GM19023 (cell line): ENCODE measurements around the gene MCTP1.
"Not testable (repeated sequence)": the region's sequence is repeated elsewhere in the genome, so short reads cannot be mapped to it uniquely, and the experiment has no call there.

Source experiments
- ATAC-seq: cut with Tn5 transposase; IDR thresholded peaks from one replicate; pipeline ENCODE4 v1.9.1; 2021; ENCODE audit warnings: mild to moderate bottlenecking, moderate library complexity; ENCODE audit not compliant: unreplicated experiment

The MCTP1 gene

DNA sequence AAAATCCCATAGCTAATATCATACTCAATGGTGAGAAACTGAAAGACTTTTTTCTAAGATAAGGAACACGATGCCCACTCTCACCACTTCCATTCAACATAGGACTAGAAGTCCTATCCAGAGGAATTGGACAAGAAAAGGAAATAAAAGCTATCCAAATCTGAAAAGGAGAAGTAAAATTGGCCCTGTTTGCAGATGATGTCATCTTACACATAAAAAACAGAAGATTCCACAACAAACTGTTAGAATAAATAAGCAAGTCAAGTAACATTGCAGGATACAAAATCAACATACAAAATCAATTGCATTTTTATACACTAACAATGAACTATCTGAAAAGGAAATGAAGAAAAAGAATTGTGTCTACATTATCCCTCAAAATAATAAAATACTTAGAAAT, 308.0 kb downstream of the MCTP1 start:
- no peak for ATAC-seq

DNA sequence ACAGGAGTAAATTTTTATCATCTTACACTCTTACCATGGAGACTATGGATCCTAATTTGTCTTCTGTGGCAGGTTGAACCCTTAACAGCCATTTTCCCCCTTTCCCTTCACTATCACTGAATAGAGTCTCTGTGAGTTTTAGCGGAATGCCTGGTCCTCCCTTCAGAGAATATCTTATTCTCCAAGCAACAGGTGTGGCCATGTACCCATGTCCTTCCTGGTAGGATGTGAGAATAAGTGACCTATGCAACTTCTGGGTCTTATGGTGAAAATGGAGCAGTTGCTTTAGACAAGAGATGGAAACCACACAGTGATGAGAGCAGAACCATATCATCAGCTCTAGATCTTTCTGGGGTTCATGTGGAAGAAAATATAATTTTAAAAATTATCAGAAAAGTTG, 312.6 kb downstream of the MCTP1 start:
- ATAC-seq, result no peak

DNA sequence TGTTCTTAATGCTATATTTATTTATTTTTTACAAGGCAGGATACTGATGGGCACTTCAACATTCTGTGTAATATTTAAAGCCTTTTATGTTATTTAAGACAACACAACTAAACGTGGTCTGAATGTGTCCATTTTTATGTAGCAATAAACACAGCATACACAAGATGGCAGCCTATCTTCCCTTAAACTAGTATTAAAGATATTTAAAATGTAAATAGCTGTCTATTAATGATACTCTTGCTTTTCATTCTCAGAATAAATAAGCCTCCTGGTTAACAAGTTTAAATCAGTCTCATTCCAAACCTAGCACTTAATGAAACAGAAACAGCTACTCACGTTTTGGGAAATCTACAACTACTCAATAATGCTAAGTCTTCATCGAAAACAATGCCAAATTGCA, 315.7 kb downstream of the MCTP1 start:
- no peak for ATAC-seq

DNA sequence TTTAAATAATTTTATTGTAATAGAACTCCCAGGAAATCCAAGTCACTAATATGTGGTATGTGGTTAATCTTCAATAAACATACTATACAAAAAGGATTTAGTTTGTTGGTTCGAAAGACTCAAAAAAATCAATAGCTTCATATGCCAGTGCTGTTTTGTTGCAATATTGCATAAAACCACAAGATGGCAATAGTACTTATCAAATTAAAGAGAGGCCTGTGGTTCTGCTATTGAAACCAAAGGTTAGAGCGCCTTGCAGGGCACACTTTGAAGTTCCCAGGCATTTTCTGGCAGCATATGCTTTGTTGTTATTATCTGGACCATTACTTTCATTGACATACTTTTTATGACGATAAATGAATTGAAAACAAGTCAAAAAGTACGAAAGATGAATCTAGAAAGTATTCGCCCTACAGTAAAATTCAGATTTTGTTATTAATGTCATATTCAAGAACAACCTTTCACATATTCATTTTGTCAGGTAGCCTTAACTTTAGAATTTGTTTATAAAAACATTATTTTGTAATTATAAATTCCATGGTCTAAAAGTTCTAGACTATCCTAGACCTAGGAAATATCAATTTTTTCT, 316.3 kb downstream of the MCTP1 start:
- ATAC-seq, result no peak

DNA sequence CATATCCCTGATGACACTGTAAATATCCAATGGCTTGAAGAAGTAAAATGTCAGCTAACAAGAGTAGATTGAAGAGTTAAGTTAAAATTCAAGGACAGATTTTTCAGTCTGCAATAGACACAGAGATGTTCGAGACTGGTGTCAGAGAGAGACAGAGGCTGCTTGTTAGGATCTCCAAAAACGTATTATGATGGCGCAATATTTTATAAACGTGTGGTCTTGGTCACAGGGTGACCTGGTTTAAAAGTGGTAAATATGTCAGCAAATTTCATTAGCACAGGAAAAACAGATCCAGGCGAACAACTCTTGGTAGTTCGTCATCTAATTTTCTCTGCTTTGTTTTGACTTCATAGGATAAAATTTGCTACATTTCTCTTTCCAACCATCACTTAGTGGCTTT, 317.4 kb downstream of the MCTP1 start:
- ATAC-seq, result no peak

DNA sequence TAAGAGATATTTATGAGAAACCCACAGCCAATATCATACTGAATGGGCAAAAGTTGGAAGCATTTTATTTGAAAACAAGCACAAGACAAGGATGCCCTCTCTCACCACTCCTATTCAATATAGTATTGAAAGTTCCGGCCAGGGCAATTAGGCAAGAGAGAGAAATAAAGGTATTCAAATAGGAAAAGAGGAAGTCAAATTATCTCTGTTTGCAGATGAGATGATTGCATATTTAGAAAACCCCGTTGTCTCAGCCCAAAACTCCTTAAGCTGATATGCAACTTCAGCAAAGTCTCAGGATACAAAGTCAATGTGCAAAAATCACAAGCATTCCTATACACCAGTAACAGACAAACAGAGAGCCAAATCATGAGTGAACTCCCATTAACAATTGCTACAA, 325.6 kb downstream of the MCTP1 start:
- not testable (repeated sequence) for ATAC-seq

DNA sequence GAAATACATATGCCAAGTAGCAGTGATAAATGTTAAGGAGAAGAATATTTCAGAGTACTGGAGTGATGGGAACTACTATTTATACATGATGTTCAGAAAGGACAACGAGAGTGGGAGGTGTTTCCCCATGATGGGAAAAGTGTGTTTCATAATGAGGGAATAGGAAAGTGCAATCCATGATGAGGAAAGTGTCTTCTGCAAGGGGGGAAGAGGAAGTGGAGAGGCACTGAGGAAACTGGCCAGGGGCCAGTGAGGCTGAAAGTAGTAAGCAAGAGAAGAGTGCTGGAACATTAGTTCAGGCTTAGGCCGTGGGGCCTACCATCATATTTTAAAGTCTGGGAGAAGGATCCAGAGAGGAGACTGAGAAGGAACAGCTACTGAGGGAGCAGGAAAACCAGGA, 339.2 kb downstream of the MCTP1 start:
- ATAC-seq, result no peak

DNA sequence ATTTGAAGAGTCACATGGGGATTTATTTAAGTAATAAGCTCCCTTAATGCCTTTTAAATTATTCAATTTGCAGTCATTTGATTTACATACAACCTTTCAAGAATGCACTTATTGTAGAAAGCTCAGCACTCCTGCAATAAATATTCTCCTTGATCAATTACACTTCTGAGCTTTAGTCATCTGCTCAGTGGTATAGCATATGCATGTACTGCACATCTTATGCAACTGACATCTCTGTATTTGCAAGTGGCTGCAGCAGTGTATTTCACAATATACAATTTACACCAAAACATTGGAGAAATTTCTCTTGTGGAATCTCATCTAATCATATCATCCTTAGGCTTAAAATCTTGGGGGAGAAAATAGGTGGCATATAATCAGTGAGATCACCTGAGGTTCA, 340.7 kb downstream of the MCTP1 start:
- ATAC-seq, result no peak

DNA sequence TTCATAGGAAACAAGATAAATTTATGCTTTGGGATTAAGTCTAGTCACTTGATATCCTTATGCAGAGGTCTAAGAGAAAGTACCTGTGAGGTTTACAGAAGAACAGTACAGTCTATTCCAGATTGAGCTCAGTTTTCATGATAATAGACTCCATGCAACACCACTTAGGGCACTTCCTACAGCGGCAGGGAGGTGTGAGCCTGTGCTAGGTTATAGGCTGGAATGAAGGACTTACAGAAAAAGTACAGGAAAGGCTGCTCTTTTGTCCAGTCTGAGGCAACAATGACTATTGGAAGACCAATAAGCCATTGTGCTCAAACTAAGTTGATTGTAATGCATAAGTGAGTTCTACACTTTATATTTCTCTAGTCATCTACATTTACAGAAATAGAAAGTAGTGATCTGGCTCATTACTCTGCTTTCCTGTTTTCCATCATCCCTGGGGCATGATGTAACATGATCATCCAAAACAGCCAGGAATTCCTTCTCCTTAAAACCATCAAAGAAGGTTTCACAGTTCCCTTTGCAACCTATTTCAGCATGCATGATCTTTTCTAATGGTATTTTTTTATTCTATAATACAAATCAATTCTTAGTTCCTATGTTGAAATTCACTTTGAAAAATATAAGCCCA, 343.7 kb downstream of the MCTP1 start:
- no peak for ATAC-seq

DNA sequence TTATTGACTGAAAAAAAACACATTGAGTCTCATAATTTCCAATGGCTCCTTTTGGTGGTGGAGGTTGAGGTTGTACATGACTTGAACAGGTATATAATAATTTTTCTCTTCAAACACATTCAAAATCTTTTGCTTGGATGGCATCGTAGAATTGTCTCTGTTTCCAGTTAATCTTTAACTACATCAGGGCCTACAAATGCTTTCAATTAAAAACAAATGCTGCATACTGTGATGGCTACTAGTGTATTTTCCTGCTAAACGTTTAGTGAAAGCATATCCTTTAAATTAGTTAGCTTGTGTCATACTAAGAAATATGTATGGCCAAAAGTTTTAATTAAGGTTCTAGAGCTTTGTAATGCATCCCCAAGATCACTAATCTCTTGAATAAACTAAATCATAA, 352.6 kb downstream of the MCTP1 start:
- no peak for ATAC-seq

DNA sequence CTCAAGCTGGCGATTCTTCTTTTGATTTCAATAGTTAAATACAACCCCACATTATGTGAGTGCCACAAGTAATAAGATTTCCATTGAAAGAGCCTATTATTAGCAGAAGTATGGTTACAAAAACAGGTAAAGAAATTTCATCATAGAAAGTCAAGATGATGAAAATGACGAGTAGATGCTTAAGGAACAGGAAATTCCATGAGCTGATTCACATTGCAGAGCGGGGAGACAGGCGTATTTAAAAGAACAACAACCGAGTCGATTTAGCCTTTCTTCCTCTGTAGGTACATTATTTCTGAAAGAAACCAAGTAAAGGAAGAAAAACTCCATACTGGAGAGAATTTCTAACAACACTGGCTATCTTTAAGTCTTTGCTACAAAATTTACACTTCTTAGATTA, 356.0 kb downstream of the MCTP1 start:
- no peak for ATAC-seq

DNA sequence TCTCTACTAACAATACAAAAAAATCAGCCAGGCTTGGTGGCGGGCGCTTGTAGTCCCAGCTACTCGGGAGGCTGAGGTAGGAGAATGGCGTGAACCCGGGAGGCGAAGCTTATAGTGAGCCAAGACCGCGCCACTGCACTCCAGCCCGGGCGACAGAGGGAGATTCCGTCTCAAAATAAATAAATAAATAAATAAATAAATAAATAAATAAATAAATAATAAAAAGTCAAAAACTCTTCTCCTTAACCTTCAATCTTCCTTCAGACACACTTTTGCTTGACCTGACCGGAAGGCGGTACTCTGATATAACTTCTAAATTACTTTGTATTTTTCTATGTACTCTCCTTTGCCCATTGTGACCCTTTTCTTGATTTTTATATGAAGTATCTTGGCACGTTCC, 364.3 kb downstream of the MCTP1 start:
- no peak for ATAC-seq

DNA sequence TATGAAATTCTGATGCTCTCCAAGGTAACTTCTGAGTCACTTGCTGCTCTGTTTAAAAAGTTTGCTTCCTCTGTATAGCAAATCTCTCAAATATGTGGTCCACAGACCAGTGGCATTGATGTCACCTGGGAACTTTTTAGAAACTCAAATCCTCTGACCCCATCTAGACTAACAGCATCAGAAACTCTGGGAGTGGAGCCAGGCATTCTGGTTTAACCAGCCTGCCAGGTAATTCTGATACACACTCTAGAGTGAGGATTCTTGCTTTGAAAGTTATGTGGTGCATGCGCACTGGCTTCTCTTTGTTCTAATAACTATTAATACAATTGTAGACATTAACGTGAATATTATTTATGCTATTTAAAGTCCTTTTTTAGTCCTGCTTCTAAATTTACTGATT, 368.3 kb downstream of the MCTP1 start:
- no peak for ATAC-seq

DNA sequence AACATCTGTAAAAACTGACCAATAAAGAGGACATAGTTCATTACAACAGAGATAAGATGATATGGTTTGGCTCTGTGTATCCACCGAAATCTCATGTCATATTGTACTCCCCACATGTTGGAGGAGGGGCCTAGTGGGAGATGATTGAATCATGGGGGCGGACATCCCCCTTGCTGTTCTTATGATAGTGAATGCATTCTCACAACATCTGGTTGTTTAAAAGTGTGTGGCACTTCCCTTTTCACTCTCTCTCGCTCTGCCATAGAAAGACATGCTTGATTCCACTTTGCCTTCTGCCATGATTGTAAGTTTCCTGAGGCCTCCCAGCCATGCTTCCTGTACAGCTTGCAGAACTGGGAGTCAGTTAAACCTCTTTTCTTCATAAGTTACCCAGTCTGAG, 373.6 kb downstream of the MCTP1 start:
- ATAC-seq, result no peak

DNA sequence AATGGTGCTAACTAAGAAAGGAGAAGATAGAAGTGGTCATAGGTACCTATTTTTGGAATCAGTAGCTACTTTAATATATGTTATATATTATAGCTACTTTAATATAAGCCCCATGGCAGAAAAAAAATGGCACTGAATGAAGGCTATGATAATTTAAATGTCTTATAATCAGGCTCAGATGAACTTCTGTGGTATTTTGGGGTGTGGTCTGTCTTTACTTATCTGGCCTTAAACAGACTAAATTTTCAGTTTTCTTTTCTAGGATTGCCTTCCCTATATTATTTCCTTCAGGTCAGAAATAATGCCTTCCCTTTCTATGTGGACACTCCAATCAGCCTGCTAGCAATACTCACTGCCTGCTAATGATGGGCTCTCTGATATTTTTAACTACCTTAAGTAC, 374.2 kb downstream of the MCTP1 start:
- ATAC-seq, result no peak

DNA sequence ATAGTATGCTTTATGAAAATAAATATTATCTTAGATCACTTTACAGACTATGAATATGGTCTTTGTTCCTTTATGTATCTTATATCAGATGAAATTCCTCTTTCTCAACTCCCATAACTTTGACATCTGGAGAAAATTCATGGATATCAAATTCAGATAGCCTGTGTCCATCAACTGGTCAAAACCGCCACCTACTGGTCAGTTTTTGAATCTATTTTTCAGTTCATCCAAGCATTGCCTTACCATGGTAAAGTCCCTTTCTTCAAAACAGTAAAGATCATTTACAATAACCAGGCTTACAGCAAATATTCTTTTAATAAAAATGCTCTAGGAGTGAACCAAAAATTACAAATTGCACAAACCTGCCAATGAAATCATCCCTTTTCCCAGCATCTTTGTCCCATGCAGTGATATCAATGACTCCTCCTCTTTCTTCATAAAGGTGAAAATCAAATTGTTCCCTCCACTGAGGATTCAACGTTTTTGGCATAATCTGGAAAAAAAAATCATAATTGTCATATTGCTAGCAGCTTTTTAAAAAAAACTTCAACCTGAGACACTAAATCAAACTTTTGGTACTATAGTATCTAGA, 375.9 kb downstream of the MCTP1 start:
- peak; percentile 78 for ATAC-seq

DNA sequence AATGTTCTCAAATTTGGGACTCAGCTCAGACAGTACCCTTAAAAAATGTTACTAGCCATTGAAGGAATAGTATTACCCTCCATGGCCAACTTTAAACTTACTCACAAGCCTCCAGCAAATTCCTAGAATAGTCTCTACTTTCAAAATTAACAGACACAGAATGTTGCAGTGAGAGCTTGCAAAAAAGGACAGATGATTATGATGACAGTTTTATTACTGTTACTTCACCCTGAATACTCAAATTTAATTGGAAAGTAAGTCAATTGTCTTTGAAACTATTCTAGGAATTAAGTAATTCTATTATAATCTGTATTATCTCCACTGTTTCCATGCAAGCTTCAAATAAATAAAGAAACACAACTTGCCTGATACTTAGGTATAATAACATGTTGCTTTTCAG, 378.1 kb downstream of the MCTP1 start:
- no peak for ATAC-seq

DNA sequence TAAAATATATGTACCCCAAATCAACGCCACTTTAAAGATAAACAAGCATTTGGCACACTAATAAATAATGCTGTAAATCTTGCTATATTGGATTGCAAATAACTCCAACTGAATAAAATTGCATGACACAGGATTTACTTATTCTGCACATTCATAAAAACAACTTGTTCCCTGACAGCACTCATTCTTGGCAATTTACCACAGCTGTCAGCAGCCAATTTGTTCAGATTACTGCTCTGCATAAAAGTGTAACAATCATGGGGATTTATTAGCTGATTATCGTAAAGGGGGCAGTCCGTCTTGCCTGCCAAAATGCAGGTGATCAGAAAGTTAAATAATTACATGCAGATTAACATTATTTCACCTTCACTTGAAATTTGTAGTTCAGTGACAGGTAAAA, 381.2 kb downstream of the MCTP1 start:
- no peak for ATAC-seq

DNA sequence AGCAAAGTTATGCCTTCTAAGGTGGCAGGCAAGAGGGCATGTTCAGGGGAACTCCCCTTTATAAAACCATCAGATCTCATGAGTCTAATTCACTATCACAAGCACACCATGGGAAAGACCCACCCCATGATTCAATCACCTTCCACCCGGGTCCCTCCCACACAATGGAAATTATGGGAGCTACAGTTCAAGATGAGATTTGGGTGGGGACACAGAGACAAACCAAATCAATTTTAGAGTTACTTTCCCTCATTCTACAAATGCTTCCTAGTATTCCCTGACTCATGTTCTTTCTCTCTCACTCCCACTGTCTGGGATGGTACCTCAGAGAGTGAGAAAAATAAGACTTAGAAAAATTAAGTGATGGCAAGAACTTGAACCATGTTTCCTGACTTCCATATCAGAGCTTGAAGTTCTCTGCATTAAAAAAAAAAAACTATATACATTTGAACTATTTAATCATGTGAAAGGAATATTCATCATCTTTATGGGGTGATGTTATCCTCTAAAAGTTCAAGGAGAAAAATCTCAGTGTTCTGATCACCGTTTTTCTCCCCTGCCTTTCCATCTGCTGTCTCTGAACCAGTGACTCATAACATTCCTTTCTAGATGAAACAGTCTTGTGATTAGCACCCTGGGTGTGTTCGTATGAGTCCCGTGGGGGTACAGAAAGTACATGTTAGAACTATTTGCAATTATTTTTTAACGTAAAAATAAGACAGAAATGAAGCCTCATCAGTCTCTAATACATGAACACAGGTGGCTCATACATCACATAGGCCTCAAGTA, 383.5 kb downstream of the MCTP1 start:
- peak; percentile 88 for ATAC-seq

DNA sequence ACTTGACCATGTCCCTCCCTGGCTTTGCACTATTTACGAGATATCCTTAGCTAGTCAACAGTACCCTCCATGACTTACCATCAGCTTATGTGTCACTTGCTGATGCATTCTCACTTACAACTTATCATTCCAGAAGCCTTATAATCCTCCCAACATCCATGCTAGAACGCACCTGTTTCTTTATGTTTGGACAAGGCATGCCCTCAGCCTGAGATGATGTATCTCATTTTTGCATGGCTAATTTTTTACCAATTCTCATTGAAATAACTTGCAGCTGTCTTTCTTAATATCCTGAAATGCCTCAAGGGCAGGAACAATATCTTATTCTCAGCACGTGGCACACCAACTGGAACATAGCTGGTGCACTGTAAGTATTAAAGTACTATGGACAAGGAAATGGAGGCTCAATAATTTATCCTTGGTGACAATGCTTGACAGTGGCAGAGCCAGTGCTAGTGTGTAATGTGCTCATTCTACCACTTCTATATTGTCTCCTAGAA, 384.8 kb downstream of the MCTP1 start:
- no peak for ATAC-seq

DNA sequence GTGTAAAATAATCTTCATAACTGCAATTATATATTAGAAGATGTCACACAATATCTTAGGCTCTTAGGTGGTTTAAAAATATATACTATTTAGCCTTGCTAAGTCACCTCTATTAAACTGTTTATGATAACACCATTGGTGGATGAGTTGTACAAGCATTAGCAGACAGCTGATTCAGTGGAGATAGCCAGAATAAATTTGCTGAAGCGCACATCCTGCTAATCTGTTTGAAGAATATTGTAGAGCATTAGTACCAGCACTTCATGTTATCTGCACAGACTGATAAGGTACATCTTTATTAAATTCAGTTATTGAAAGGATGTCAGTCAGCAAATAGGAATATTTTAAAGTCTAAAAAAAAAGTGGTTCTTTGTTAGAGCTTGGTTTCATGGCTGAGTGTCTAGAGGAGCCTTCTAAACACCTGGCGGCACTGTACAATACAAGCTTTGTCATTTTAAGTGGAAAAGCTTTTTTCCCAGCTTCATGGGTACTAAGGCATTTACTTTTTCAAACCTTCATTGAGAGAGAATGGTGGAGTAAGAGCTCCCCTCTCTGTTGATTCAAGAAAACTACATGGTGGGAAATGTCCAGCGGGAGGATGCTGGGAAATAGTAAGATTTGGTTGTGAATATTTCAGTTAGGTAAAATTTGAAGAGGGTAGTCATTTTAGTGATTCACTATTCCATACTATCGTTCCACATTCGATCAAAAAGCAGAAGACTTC, 391.3 kb downstream of the MCTP1 start:
- ATAC-seq, result no peak
